AG04449 (cell line): Measurements from ENCODE around the gene SH2D3C.

Experiments
- CTCF ChIA-PET: fragments of 350-600 bp; formaldehyde crosslinking; extraction: SDS; loops from one replicate; lab custom pipeline; 2021; ENCODE audit warnings: antibody characterized with exemption; lab: Yijun Ruan, JAX
- POLR2A ChIA-PET: fragments of 400-600, 350-600 bp; formaldehyde crosslinking; extraction: SDS; loops from one replicate; lab custom pipeline; 2020; ENCODE audit warnings: antibody characterized with exemption, inconsistent platforms; lab: Yijun Ruan, JAX
- DNase-seq: peaks from one replicate; pipeline ENCODE4 v3.0.0-alpha.2; 2010; ENCODE audit warnings: low read depth, low spot score
- H3K4me3 ChIP-seq: 2 replicates; pipeline ENCODE4 v1.5.1; 2011; ENCODE audit warnings: low read depth, mild to moderate bottlenecking, control low read depth, low read length
- TF ChIP-seq, protein P1 (sequence below): IDR thresholded peaks from one replicate; pipeline ENCODE4 v1.5.1; 2011; ENCODE audit warnings: mild to moderate bottlenecking, moderate library complexity, low read length, control low read depth, inconsistent platforms; ENCODE audit not compliant: insufficient read depth; ENCODE audit errors: missing control alignments

SH2D3C gene

DNA sequence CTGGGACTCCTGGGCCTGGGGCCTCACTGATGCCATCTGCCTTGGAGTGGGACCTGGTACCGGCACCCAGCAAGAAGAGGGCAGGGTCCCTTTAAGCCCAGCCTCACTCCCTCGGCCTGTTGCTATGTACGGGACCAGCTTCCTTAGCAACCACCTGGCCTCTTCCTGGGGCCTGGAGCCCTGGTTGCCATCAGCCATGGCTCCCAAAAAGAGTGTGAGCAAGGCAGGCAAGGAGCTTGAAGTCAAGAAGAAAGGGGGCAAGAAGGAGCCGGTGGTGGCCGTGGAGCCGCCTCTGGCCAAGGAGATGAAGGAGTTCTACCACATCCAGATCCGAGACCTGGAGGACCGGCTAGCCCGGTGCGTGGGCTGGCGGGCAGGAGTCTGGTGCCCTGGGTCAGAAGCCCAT is 71.6 kb downstream of the SH2D3C start, which contains the start of gene CFAP157:
Gene CFAP157, plus strand, starts transcription at position 153 of the 406 bp plus-strand sequence. Its CDS starts 44 bp downstream, at position 197.
- no peak within 1 kb of the TSS for H3K4me3 ChIP-seq
- DNase-seq: no peak
- CTCF ChIA-PET: interaction anchor here (1.5 kb wide), 1 partner anchor 28 kb away, joined by 5 read pairs; the partner anchor contains the start of gene TOR2A
- TF ChIP-seq, protein P1, sequence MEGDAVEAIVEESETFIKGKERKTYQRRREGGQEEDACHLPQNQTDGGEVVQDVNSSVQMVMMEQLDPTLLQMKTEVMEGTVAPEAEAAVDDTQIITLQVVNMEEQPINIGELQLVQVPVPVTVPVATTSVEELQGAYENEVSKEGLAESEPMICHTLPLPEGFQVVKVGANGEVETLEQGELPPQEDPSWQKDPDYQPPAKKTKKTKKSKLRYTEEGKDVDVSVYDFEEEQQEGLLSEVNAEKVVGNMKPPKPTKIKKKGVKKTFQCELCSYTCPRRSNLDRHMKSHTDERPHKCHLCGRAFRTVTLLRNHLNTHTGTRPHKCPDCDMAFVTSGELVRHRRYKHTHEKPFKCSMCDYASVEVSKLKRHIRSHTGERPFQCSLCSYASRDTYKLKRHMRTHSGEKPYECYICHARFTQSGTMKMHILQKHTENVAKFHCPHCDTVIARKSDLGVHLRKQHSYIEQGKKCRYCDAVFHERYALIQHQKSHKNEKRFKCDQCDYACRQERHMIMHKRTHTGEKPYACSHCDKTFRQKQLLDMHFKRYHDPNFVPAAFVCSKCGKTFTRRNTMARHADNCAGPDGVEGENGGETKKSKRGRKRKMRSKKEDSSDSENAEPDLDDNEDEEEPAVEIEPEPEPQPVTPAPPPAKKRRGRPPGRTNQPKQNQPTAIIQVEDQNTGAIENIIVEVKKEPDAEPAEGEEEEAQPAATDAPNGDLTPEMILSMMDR: no peak
- POLR2A ChIA-PET: interaction anchor here (1.1 kb wide), 1 partner anchor 94 kb away, joined by 3 read pairs; the partner anchor contains the start of gene STXBP1

DNA sequence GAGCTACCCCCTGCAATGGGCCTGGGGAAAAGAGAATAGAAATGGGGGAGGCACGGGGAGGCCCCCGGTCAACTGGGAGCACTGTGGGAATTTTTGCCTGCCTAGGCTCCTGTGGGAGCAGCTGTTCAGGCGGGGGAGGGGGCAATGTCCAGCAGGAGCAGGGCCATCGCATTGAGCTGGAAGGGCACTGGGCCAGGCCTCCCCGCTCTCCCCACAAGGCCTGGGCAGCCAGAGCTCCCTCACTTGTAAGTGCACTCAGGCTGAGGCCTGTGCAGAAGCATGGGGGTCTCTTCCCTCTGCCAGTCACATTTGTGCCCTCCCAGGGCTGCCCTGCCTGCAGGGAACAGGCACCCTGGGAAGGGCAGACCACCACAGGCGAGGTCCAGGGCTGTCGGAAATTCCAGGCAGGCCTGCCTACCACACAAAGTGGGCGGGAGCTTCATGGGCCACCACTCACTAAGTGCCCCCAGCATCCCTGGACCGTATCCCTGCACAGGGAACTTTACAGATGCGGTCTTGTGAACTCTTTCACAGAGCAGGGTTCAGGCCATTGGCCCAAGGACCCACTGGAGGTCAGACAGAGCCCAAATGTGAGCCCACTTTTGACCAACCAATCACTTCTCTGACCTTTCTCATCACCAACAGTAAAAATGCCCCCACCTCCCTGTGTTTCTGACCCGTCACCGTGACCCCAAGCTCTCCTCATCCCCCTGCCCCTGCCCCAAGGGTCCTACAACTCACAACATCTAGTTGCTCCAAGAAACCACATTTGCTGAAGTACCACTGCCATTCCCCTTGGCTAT is 72.7 kb downstream of the SH2D3C start:
- no peak for DNase-seq
- POLR2A ChIA-PET: no interaction called here
- H3K4me3 ChIP-seq: no peak overlapping the region
- CTCF ChIA-PET: interaction anchor here (0.8 to 1.0 kb wide), 2 partner anchors 29 to 115 kb away, joined by 3 to 5 read pairs; partner anchors contain the start of gene TOR2A
- TF ChIP-seq, protein P1: no peak

DNA sequence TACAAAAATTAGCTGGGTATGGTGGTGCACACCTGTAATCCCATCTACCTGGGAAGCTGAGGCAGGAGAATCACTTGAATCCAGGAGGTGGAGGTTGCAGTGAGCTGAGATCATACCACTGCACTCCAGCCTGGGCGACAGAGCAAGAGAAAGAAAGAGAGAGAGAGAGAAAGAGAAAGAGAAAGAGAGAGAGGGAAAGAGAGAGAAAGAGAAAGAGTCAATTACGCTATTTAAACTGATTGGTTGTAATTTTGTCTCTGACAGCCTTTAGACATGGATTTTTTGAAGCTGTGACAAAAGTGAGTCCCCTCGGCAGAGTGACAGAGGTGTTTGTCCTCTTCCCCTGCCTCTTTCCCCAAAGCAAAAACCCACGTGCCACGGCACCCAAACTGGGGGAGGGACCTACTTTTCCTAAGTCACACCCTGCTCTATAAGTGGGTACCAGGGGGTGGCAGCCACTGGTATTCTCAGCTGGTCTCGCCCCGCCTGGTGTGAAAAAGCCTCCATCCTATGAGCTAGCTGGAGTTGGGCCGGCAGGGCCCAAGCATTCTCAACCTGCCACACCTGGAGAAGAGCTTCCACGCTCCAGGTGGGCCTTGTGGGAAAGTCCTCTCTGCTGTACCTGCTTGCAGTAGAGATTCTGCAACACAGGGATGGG is 75.0 kb downstream of the SH2D3C start:
- TF ChIP-seq, protein P1: no peak
- no peak for DNase-seq
- CTCF ChIA-PET: interaction anchor here (0.6 to 1.5 kb wide), 2 partner anchors 31 to 207 kb away, joined by 3 to 9 read pairs; partner anchors contain the start of gene TOR2A
- POLR2A ChIA-PET: no interaction called here
- H3K4me3 ChIP-seq: no peak overlapping the region

DNA sequence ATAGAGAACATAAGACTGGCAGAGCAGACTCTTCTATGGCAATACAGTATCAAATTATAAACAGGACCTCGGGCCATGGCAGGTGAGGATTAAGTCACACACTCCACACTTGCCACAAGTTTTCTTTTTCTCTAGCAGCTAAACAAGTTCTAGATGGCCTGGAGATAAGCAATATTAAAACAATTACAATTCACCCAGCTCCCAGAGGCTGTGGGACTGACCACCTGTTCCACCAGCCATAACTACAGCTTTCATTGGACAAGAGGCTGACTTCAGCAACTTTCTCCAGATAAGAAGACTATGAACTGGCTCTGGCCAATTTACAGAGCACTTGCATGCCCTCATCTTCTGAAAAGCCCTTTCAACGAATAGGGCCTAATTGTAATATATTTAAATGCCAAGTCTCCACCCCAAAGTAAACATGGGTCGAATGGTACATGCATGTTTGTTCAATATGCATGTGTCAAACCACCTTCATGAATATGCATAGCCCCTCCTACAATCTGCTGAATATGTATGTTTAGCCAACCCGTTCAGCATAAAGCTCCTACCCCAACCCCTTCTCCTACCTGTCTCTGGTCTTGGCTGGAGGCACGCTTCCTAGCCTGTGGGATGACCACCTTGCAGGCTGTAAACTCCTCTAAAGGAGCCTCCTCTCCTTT is 77.7 kb downstream of the SH2D3C start:
- TF ChIP-seq, protein P1: no peak
- POLR2A ChIA-PET: no interaction called here
- no peak for DNase-seq

DNA sequence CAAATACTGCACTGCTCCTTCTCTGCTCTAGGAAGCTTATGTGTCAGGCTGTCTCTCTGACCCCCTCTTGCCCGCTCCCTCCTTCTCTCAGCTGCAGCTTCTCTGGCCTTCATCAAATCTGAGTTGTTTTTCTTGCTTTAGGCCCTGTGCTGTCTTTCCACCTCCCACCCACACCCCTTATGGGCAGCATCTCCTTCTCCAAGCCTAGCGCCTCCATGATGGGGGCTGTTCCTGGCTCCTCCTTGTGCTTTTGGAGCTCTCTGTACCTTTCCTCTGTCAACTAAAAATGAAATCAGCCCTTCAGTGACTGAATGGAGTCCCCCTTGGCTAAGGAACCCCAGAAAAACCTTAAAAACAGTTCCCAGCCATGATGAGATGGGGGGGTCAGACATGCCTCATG is 78.3 kb downstream of the SH2D3C start:
- no peak overlapping the region for H3K4me3 ChIP-seq
- TF ChIP-seq, protein P1: no peak
- DNase-seq: no peak
- ChIA-PET POLR2A (interaction anchor here (0.6 kb wide), 1 partner anchor 74 kb away, joined by 3 read pairs; no protein-coding TSS in a partner anchor), CTCF (interaction anchor here (1.4 to 1.5 kb wide), 2 partner anchors 15 to 35 kb away, joined by 3 to 6 read pairs; partner anchors contain the start of genes PTRH1, TOR2A and TTC16)

More for the DNA sequence above, 77.7 kb downstream of the SH2D3C start:
- CTCF ChIA-PET: interaction anchor here (1.4 to 1.5 kb wide), 2 partner anchors 15 to 35 kb away, joined by 3 to 6 read pairs; partner anchors contain the start of genes PTRH1, TOR2A and TTC16
- no peak overlapping the region for H3K4me3 ChIP-seq
